Panc1 (cell line): ENCODE measurements around the gene KRT1. TPM values are rescaled to one million over a fixed set of nuclear protein-coding genes. Genes with fewer than 3 reads are reported as not detected.

Experiments used
- ATAC-seq: fragments of 200-7000 bp; cut with Tn5 transposase; 2 replicates; pipeline ENCODE4 v1.9.1; 2020; ENCODE audit warnings: mild to moderate bottlenecking, moderate library complexity
- BruUV-seq: library from RNA; stranded (reverse); fragments of 400-500 nt; replicated peaks from 2 replicates; lab custom pipeline; 2021; lab: Mats Ljungman, UMichigan
- CTCF ChIA-PET: fragments of 300-600 bp; sonication (Branson Sonifier 250); formaldehyde crosslinking; loops from one replicate; lab custom pipeline; 2022; ENCODE audit warnings: antibody characterized with exemption; lab: Charles Lee
- POLR2A ChIA-PET: fragments of 300-600 bp; sonication (Branson Sonifier 250); formaldehyde crosslinking; loops from one replicate; lab custom pipeline; 2022; ENCODE audit warnings: antibody characterized with exemption; lab: Charles Lee
- DNase-seq: peaks from one replicate; pipeline ENCODE4 v3.0.0-alpha.2; 2010; ENCODE audit warnings: low read depth, low spot score
- H3K27ac ChIP-seq: 2 replicates; pipeline ENCODE4 v1.5.1; 2011; ENCODE audit warnings: mild to moderate bottlenecking, low read length, inconsistent platforms
- H3K27me3 ChIP-seq: fragments of 200-500 bp; sonication (Bioruptor generic); 2 replicates; pipeline ENCODE4 v1.6.0; 2014; ENCODE audit warnings: low read length, inconsistent platforms; ENCODE audit not compliant: control insufficient read depth, insufficient read depth
- H3K36me3 ChIP-seq: fragments of 200-500 bp; sonication (Bioruptor generic); 2 replicates; pipeline ENCODE4 v1.5.1; 2014; ENCODE audit warnings: inconsistent platforms, mild to moderate bottlenecking, low read length, moderate library complexity; ENCODE audit not compliant: control insufficient read depth, insufficient read depth
- H3K4me1 ChIP-seq: 2 replicates; pipeline ENCODE4 v1.5.1; 2011; ENCODE audit warnings: inconsistent platforms, mild to moderate bottlenecking, low read length, moderate library complexity; ENCODE audit not compliant: control insufficient read depth, insufficient read depth
- H3K4me3 ChIP-seq, 2 experiments: 2 replicates each; pipeline ENCODE4 v1.5.1; 2011 to 2012; ENCODE audit warnings: low read depth in 2 of 2, low read length in 2 of 2, mild to moderate bottlenecking in 2 of 2, inconsistent platforms in 1 of 2, moderate library complexity in 1 of 2
- H3K9me3 ChIP-seq: fragments of 200-500 bp; sonication (Bioruptor generic); 2 replicates; pipeline ENCODE4 v1.5.1; 2014; ENCODE audit warnings: low read depth, mild to moderate bottlenecking, inconsistent platforms, low read length, moderate library complexity; ENCODE audit not compliant: control insufficient read depth, insufficient read depth
- CTCF ChIP-seq: fragments of 450-650 bp; IDR thresholded peaks from 2 replicates; pipeline ENCODE4 v1.5.1; 2017; ENCODE audit warnings: mild to moderate bottlenecking
- POLR2AphosphoS5 ChIP-seq: IDR thresholded peaks from 2 replicates; pipeline ENCODE4 v1.6.1; 2012; ENCODE audit warnings: mild to moderate bottlenecking, low read depth, low read length, moderate library complexity
- REST ChIP-seq, 2 experiments: IDR thresholded peaks; 2 replicates each; pipeline ENCODE4 v1.6.1; 2011 to 2012; ENCODE audit warnings: low read depth in 2 of 2, control low read depth in 1 of 2, low read length in 1 of 2, mild to moderate bottlenecking in 1 of 2, moderate library complexity in 1 of 2; ENCODE audit not compliant: insufficient read depth in 1 of 2
- SIN3A ChIP-seq: IDR thresholded peaks from 2 replicates; pipeline ENCODE4 v1.6.1; 2012; ENCODE audit warnings: low read depth, mild to moderate bottlenecking, low read length, moderate library complexity, borderline replicate concordance; ENCODE audit not compliant: insufficient read depth
- TCF7L2 ChIP-seq: IDR thresholded peaks from 2 replicates; pipeline ENCODE4 v1.6.1; 2011; ENCODE audit warnings: mild to moderate bottlenecking, low read depth, low read length, inconsistent platforms
- in situ Hi-C: cut with HindIII; loops from 2 replicates; pipeline ENCODE4 v1.10.0; 2016; ENCODE audit warnings: low sequenced_read_pairs, low pct_unique_long_range_greater_than_20kb
- intact Hi-C: fragments of 100-400 bp; cut with micrococcal nuclease; formaldehyde crosslinking; loops from one replicate; pipeline ENCODE4 v1.10.0; 2022; ENCODE audit not compliant: unreplicated experiment
- total RNA-seq: library from RNA; stranded (reverse); gene quantifications from one replicate; pipeline ENCODE4 v1.2.1, GENCODE V29; 2021; ENCODE audit not compliant: unreplicated experiment

KRT1 gene
- total RNA-seq, 1 experiment from 2014 or later: not detected

- intact Hi-C loops (no loop called here), in situ Hi-C loops (no loop called here)
- POLR2A ChIA-PET: interaction anchor here (0.5 kb wide), 1 partner anchor 756 kb away, joined by 4 read pairs; no protein-coding TSS in a partner anchor
These were observed 7.0 kb downstream of the KRT1 start for GRCh38 chr12:52673217-52673616.

GRCh38 chr12:52672321-52672933, 7.8 kb downstream of the KRT1 start:
- no peak overlapping the region for H3K27ac ChIP-seq
- in situ Hi-C loops (no loop called here), intact Hi-C loops (no loop called here)
- DNase-seq: no peak
- no peak overlapping the region for H3K4me3 ChIP-seq
- no peaks in the 10 kb centered on the region for H3K4me1 ChIP-seq
- CTCF ChIA-PET: no interaction called here
- POLR2A ChIA-PET: no interaction called here
- TF ChIP-seq POLR2AphosphoS5 (no peak), TCF7L2 (no peak), SIN3A (no peak), REST (IDR thresholded peaks at IDR 0.05; ENCODE audit: insufficient read depth in 1 of 2, low read depth in 2 of 2, low read length in 1 of 2) (no peak), CTCF (no peak)
- ATAC-seq: no peak
- no peaks in the 10 kb centered on the region for H3K9me3 ChIP-seq
- H3K27me3 ChIP-seq: peaks cover 26% of the 10 kb centered on the region
- H3K36me3 ChIP-seq: no peaks in the 10 kb centered on the region; the same call in 1 of the 2 replicates
- no TSS peak for BruUV-seq

More at GRCh38 chr12:52673217-52673616, 7.0 kb downstream of the KRT1 start:
- DNase-seq (no peak), ATAC-seq (no peak)
- H3K4me3 ChIP-seq: no peak overlapping the region
- H3K9me3 ChIP-seq: no peaks in the 10 kb centered on the region
- H3K36me3 ChIP-seq: no peaks in the 10 kb centered on the region; the same call in 1 of the 2 replicates
- H3K27me3 ChIP-seq: peaks cover 28% of the 10 kb centered on the region
- CTCF ChIA-PET: no interaction called here
- H3K4me1 ChIP-seq: no peaks in the 10 kb centered on the region
- TF ChIP-seq TCF7L2: no peak
- no TSS peak for BruUV-seq
- no peak overlapping the region for H3K27ac ChIP-seq

GRCh38 chr12:52670961-52671360, 9.2 kb downstream of the KRT1 start:
- BruUV-seq: no TSS peak
- H3K9me3 ChIP-seq: no peaks in the 10 kb centered on the region
- H3K36me3 ChIP-seq: no peaks in the 10 kb centered on the region; the same call in 1 of the 2 replicates
- POLR2A ChIA-PET: no interaction called here
- H3K27me3 ChIP-seq: peaks cover 34% of the 10 kb centered on the region
- in situ Hi-C loops: no loop called here
- H3K27ac ChIP-seq: no peak overlapping the region
- no peak for ATAC-seq
- no peaks in the 10 kb centered on the region for H3K4me1 ChIP-seq
- DNase-seq: no peak
- intact Hi-C loops: no loop called here
- CTCF ChIA-PET: no interaction called here
- TF ChIP-seq POLR2AphosphoS5 (no peak), SIN3A (no peak), TCF7L2 (no peak), CTCF (no peak), REST (IDR thresholded peaks at IDR 0.05; ENCODE audit: insufficient read depth in 1 of 2, low read depth in 2 of 2, low read length in 1 of 2) (no peak)
- H3K4me3 ChIP-seq: no peak overlapping the region
